H1 (cell line): Measurements from ENCODE around the gene ZKSCAN1.

Source experiments
- BACH1 ChIP-seq: IDR thresholded peaks from 2 replicates; pipeline ENCODE4 v1.6.1; 2012; ENCODE audit warnings: low read length, improper control_type of control experiment
- CTCF ChIP-seq, 3 experiments: IDR thresholded peaks; 1 replicate in 2 of 3; 2 replicates in 1 of 3; pipeline versions ENCODE4 v1.5.1 to v1.6.1; 2011; ENCODE audit warnings: low read length in 3 of 3, mild to moderate bottlenecking in 3 of 3, inconsistent platforms in 2 of 3, low read depth in 1 of 3, moderate library complexity in 1 of 3; ENCODE audit not compliant: insufficient read depth in 1 of 3; ENCODE audit errors: control extremely low read depth in 1 of 3
- EP300 ChIP-seq, 2 experiments: IDR thresholded peaks; 1 replicate in 1 of 2; 2 replicates in 1 of 2; pipeline ENCODE4 v1.6.1; 2011 to 2012; ENCODE audit warnings: low read depth in 2 of 2, low read length in 2 of 2, mild to moderate bottlenecking in 2 of 2, borderline replicate concordance in 1 of 2, inconsistent platforms in 1 of 2, moderate library complexity in 1 of 2
- GABPA ChIP-seq: IDR thresholded peaks from 2 replicates; pipeline ENCODE4 v1.6.1; 2011; ENCODE audit warnings: mild to moderate bottlenecking, low read length, moderate library complexity, borderline replicate concordance; ENCODE audit not compliant: insufficient read depth
- NANOG ChIP-seq: IDR thresholded peaks from 2 replicates; pipeline ENCODE4 v1.6.1; 2011; ENCODE audit warnings: low read length, low read depth, mild to moderate bottlenecking, inconsistent platforms; ENCODE audit not compliant: insufficient read depth, poor library complexity, severe bottlenecking
- POLR2AphosphoS5 ChIP-seq: IDR thresholded peaks from 2 replicates; pipeline ENCODE4 v1.6.1; 2011; ENCODE audit warnings: low read depth, low read length
- RFX5 ChIP-seq: IDR thresholded peaks from 2 replicates; pipeline ENCODE4 v1.6.1; 2011; ENCODE audit warnings: low read depth, low read length, improper control_type of control experiment, borderline replicate concordance
- RNF2 ChIP-seq: fragments of 200-900, 300-1000 bp; sonication (generic); IDR thresholded peaks from 2 replicates; pipeline ENCODE4 v1.7.1; 2016; ENCODE audit warnings: borderline replicate concordance, low read depth, mild to moderate bottlenecking, antibody characterized with exemption, low read length; ENCODE audit not compliant: poor library complexity, severe bottlenecking; ENCODE audit errors: missing control alignments
- SP1 ChIP-seq: IDR thresholded peaks from 2 replicates; pipeline ENCODE4 v1.6.1; 2011; ENCODE audit warnings: low read depth, low read length
- SRF ChIP-seq: IDR thresholded peaks from 2 replicates; pipeline ENCODE4 v1.6.1; 2011; ENCODE audit warnings: mild to moderate bottlenecking, low read depth, low read length, moderate library complexity
- TCF12 ChIP-seq: IDR thresholded peaks from 2 replicates; pipeline ENCODE4 v1.6.1; 2011; ENCODE audit warnings: low read depth, mild to moderate bottlenecking, low read length
- TEAD4 ChIP-seq: IDR thresholded peaks from 2 replicates; pipeline ENCODE4 v1.6.1; 2012; ENCODE audit warnings: low read depth, low read length, inconsistent platforms, mixed read lengths

- TF ChIP-seq CTCF (IDR thresholded peaks at IDR 0.05; ENCODE audit: control extremely low read depth in 1 of 3, insufficient read depth in 1 of 3, low read depth in 1 of 3, low read length in 3 of 3): no peak
- TF ChIP-seq BACH1: no peak
- TF ChIP-seq TEAD4: no peak
- no peak for TF ChIP-seq SRF
- TF ChIP-seq EP300 (IDR thresholded peaks at IDR 0.05; ENCODE audit: borderline replicate concordance in 1 of 2, low read depth in 2 of 2, low read length in 2 of 2): no peak
- TF ChIP-seq GABPA: no peak
- TF ChIP-seq POLR2AphosphoS5: no peak
- no peak for TF ChIP-seq RNF2
- TF ChIP-seq SP1: no peak
- TF ChIP-seq TCF12: no peak
- TF ChIP-seq RFX5: no peak
- TF ChIP-seq NANOG: no peak
These were observed 61.8 kb downstream of the ZKSCAN1 start for GRCh38 chr7:100077205-100077604.
